ENCODE data around the gene C1orf35. TPM values are rescaled to one million over a fixed set of nuclear protein-coding genes. Genes with fewer than 3 reads are reported as not detected.

C1orf35 gene
- total RNA-seq, 2 donors from 2014 or later, result 17.6 to 19.4 TPM

DNA sequence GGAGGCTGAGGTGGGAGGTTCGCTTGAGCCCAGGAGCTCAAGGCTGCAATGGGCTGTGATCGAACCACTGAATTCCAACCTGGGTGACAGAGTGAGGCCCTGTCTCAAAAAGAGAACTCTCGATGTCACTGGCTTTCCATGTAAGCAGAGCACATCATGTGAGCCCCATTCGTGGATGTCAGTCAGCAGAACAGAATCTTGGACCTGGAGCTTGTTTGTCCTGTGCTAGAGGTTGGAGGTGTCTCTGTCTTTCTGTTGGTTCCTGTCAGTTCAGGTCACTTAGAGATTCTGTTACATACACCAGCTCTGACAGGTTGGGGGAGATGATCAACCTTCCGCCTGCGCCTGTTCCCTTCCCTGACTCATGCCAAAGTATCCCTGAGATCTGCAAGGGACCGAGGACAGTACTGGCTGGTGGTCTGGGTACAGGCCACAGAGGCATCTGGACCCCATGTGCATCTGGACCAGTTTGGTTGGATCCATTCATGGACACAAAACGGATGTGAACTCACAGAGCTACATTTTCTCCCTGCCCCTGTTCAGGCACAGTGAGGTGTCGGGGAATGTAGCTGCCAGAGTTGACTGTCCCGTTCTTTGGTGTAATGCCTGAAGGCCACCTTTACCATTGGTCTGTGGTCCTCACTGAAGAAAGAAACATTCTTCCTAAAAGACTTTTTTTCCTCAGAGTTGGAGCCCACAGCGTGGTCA is 10.6 kb downstream of the C1orf35 start:
- ATAC-seq (no peak), DNase-seq (ENCODE audit: low spot score in 2 of 2) (no peak)
- peak overlapping the region in 1 of 2 donors; percentile 85 for H3K27ac Mint-ChIP-seq
- peaks cover 34 to 58% of the 10 kb centered on the region in 2 donors for H3K36me3 Mint-ChIP-seq
- peaks cover 8 to 10% of the 10 kb centered on the region in 2 donors for H3K9me3 Mint-ChIP-seq

DNA sequence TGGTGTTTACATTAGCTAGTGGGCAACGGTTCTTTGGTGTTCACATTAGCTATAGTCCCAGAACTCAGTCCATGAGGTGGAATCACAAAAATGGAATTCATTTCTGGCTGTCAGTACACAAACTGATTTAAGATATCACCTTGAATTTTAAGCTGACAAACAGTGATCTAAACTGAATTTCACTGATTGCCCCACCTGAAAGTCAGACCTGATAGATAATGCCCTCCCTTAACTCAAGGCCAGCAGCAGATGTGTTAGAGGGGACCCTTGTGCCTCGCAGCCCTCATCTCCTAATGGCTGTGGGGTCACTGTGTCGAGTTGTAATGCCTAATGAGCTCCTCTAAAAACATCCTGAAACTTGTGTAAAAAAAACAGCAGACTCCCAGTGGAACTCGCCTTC is 12.0 kb downstream of the C1orf35 start:
- Mint-ChIP-seq H3K27ac (peak overlapping the region; percentile 71 to 85), H3K9me3 (peaks cover 8 to 10% of the 10 kb centered on the region in 2 donors), H3K36me3 (peaks cover 34 to 59% of the 10 kb centered on the region in 2 donors)
- DNase-seq (ENCODE audit: low spot score in 2 of 2) (peak in 1 of 2 donors; percentile 37), ATAC-seq (no peak)

DNA sequence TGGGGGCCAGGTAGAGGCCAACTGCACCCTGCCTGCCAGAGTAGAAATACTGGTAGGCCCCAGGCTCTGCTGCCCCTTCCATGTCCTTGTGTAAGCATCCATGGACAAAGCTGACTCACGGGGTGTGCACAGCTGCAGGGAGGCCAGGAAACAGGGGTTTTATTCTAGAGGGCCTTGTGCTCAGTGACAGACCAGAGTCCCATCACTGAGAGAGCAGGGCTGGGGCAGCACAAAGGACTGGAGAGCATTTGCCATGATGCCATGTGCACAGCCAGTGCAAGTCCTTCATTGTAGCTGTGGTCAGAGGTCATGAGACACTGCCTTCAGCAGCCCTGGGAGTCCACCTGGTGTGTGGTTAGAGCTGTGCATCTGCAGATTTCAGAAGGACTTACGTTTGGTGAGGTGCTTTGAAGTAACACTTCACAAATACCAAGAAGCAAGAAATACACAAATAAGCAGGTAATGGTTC is 12.5 kb downstream of the C1orf35 start:
- DNase-seq (ENCODE audit: low spot score in 2 of 2), result peak in 1 of 2 donors; percentile 40
- H3K27ac Mint-ChIP-seq, result peak overlapping the region; percentile 60 to 71
- peaks cover 8 to 10% of the 10 kb centered on the region in 2 donors for H3K9me3 Mint-ChIP-seq
- peak in 1 of 2 donors; percentile 32 for ATAC-seq
- peaks cover 32 to 54% of the 10 kb centered on the region in 2 donors for H3K36me3 Mint-ChIP-seq

DNA sequence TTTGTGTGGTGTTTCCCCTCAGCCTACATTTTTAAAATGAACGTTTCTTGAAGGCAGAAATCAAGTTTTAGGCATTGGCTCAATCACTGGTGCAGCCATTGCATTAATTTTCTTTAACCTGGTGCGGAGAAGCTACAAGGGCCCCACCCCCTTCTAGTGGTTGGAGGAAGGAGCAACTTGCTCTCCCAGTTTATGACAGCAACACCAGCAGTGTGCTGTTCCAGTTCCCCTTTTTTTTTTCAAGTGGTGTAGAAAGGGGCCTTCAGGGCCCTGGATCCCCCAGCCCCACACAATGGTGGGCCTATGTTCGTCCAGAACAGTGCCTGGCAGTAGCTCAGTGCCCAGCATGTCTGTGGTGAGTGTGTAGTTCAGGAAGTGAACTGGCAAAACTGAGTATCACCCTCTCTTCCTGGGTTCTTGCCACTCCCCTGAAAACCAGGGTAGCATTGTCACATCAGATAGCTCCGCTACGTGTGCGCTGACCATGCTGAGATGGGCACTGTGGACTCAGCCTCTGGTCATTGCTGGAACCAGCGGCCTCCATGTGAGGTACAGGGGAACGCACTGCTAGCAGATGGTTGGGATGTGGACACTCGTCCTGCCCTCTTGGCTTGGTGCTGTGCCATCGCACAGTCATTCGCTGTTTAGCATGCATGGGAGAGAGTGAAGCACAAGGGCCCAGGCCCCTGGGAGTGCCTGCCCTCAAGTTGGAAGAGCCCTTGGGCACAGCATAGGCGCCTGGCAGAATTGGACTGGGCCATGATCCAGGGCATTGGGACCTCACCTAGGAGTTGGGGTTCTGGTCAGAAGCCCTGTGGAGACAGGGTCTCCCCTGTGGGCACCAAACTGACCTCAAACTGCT is 13.4 kb downstream of the C1orf35 start:
- peak overlapping the region; percentile 71 to 96 for H3K27ac Mint-ChIP-seq
- H3K9me3 Mint-ChIP-seq, result peaks cover 4 to 6% of the 10 kb centered on the region in 2 donors
- ATAC-seq (no peak), DNase-seq (ENCODE audit: low spot score in 2 of 2) (peak in 1 of 2 donors; percentile 50)
- peaks cover 31 to 53% of the 10 kb centered on the region in 2 donors for H3K36me3 Mint-ChIP-seq

DNA sequence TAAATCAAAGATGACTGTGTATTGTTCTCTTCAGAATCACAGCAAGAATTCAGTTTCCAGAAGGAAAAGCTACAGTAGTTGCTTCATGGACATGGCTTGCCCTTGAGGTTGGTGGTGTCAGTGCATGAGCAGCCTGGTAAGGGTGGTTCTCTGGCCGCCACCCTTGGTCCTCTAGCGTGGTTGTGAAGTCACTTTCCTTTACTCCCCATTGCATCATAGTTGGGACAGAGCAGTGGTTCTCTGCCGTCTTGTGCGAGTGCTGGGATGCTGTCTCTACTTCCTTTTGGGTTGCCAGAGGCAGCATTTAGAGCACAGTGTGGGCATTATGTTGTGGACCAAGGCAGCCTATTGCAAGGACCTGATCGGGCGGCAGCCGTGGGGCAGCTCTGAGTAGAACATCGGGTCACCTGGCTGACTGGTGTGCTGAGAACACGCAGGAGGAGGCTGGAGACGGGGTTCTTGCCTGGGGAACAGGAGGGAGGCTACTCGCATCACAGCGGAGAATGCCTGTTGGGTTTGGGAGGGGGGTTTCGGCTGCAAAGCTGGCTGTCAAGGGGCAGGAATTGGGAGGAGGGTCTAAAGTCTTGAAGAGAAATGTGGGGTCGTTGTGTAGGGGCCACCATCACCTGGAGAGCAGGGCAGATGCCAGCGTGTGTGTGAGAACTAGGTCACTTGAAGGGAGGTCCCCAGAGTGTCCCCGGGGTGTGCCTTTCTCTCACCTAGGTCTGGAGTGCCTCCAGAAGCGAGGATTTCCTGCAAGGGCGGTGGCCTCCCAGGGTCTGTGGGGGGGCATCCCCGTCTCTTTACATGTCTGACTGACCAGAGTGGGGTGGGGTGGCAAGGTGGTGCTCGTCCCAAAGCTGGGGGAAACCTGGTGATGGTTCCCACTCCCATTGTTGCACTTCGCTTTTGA is 14.3 kb downstream of the C1orf35 start:
- Mint-ChIP-seq H3K9me3 (no peaks in the 10 kb centered on the region), H3K36me3 (peaks cover 32 to 54% of the 10 kb centered on the region in 2 donors), H3K27ac (peak overlapping the region; percentile 88 to 96)
- DNase-seq (ENCODE audit: low spot score in 2 of 2) (peak in 1 of 2 donors; percentile 50), ATAC-seq (no peak)

DNA sequence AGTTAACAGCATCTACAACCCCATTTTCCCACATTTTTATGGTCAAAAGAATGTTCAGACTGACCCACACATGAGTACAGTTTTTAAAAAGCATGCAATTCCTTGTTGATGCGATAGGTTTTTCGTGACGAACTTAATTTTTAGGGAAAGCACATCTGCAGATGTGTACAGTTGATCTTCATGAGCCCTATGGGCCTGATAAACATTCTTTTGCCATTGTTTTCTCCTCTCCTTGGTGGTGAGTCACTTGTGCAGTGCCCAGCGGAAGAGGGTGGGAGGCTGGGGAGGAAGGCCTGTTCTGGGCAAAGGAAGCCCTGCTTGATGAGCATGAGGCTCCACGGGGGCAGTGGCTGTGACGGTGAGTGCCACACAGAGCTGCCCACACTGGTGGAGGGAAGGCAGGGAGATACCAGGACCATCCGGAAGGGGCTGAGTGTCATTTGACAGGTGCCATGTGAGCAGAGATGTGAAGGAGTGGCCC is 15.3 kb downstream of the C1orf35 start:
- peak overlapping the region; percentile 88 to 96 for H3K27ac Mint-ChIP-seq
- H3K36me3 Mint-ChIP-seq, result peaks cover 39 to 58% of the 10 kb centered on the region in 2 donors
- ATAC-seq (peak in 1 of 2 donors; percentile 51), DNase-seq (ENCODE audit: low spot score in 2 of 2) (no peak)
- no peaks in the 10 kb centered on the region for H3K9me3 Mint-ChIP-seq

DNA sequence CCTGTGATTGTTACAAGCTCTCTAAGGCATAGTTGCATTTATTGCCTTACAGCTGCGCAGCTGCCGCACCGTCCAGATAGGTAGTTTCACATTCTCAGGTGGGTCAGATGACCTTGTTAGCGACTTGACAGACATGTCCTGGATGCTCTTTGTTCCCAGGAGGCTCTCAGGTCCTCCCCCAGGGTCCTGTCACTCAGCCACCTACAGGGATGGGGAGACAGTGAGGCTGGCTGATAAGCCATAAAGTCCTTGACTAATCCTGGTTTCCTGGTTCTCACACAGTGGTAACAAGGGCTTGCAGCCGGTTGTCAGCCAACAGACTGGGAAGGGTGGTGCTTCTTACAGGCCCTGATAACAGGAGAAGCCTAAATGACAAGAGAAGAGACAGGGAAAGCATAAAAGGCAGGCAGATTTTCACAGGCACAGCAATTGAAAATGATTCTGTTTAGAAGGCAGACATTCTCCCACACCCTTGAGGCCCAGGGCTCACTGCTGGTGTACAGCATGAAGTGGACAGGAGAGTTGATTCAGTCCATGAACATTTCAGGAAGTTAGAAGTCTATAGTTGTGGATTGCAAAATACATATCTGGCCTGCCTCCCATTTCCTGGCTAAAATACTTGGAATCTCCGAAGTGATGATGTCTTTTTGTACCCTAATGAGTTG is 17.7 kb downstream of the C1orf35 start:
- H3K36me3 Mint-ChIP-seq, result peaks cover 25 to 34% of the 10 kb centered on the region in 2 donors
- DNase-seq (ENCODE audit: low spot score in 2 of 2), result no peak
- H3K9me3 Mint-ChIP-seq, result no peaks in the 10 kb centered on the region
- no peak for ATAC-seq
- peak overlapping the region; percentile 86 to 97 for H3K27ac Mint-ChIP-seq

DNA sequence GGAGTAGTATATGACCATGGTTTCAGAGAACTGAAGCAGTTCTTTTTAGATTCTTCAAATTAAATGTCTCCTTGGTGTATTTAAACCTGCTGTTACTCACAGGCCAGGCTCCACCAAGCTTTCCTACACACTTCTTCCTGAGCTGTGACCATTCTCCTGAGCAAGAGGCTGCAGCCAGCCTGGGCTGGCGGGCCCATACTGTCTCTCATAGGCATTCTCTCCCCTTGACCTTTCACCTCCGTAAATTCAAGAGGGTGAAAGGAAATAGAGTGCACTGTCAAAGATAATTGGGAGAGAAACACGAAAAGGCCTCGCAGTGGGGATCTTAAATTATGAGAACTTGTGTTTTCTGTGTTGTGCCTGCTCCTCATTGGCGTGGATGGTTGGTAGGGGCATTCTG is 18.3 kb downstream of the C1orf35 start:
- Mint-ChIP-seq H3K27ac (peak overlapping the region; percentile 86 to 97), H3K9me3 (no peaks in the 10 kb centered on the region), H3K36me3 (peaks cover 25 to 31% of the 10 kb centered on the region in 2 donors)
- ATAC-seq (no peak), DNase-seq (ENCODE audit: low spot score in 2 of 2) (no peak)

DNA sequence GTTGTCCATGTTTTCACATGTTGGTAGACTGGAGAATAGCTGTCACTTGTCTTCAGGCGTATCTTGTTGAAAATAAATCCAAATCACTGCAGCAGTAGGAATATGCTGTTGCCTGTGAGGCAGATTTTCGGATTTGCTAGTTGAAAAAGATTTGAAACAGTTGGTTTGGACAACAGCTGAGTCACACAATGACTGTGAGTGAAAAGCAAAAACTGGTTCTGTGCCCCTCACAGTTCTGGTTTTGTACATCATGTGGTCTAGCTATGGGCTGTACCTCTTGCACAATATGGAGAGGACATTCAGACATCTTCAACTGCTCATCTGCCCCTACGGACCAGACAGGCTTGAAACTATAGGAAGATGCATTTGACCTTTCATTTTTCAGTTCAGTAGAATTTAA is 18.8 kb downstream of the C1orf35 start:
- peaks cover 25 to 31% of the 10 kb centered on the region in 2 donors for H3K36me3 Mint-ChIP-seq
- DNase-seq (ENCODE audit: low spot score in 2 of 2) (no peak), ATAC-seq (peak in 1 of 2 donors; percentile 28)
- no peaks in the 10 kb centered on the region for H3K9me3 Mint-ChIP-seq
- peak overlapping the region; percentile 97 to 99 for H3K27ac Mint-ChIP-seq

DNA sequence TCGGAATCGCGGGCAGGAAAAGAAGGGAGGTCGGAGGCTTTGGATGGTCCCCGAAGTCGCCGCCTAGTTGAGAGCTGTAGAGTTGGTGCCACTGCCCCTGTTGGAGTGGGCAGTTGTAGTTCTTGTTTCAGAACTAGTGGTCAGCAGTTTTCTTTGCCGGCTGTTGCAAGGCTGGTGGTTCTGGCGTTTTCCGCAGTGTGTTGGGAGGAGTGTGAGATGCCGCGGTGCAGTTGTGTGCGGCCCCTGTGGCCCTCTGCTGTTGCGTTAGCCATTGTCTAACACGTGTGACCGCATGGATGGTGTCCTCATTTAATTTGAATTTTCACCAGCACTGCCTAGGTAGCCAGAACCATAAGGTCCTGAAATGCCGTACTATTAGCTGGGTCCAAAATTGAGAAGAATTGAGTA is 19.2 kb downstream of the C1orf35 start:
- peak overlapping the region; percentile 97 to 99 for H3K27ac Mint-ChIP-seq
- no peaks in the 10 kb centered on the region for H3K9me3 Mint-ChIP-seq
- peaks cover 25 to 31% of the 10 kb centered on the region in 2 donors for H3K36me3 Mint-ChIP-seq
- no peak for ATAC-seq
- DNase-seq (ENCODE audit: low spot score in 2 of 2), result no peak

DNA sequence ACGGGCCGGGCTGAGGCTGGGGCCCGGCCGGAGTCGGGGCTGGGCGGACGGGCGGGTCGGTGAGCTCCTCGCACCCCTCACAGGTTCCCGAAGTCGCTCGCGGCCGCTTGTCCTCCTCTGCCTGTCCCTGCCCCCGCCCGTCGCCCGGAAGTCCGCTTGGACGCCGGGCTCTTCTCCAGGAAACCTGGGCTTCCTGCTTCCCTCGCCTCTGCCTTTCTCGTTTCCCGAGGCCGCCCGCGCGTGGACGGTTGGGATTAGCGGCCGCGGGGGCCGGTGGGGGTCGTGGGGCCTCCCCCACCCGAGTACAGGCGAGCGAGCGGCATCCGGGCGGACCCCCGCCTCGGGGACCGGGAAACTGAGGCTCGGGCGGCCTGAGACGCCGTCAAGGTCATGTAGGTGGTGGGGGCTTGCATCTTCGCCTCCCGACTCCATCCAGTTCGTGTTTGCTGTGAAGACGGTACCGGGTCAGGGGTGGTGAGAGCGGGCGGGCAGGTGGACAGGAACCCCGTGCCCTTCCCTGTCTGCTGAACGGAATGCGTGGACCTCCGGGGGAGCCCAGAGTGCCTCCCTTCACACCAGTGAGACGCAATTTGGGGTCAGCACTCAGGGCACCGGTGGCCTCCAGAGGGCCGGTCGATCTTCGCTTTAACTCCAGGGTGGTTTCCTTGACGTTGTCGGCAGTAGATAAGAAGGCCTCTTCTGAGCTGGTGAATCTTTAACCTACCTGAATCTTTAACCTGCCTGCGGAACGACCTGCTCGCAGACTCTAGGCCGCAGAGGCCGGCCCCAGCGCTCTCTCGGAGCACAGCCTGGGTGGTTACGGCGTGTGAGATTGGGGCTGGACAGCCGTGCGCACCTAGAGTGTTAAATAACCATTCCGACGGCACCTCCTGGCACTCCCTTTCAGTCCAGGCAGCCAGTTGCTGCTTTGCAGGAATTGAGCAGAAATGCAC is 19.9 kb downstream of the C1orf35 start:
- Mint-ChIP-seq H3K27ac (peak overlapping the region; percentile 97 to 99), H3K36me3 (peaks cover 25 to 31% of the 10 kb centered on the region in 2 donors), H3K9me3 (no peaks in the 10 kb centered on the region)
- peak; percentile 14 to 27 for ATAC-seq
- DNase-seq (ENCODE audit: low spot score in 2 of 2), result no peak

DNA sequence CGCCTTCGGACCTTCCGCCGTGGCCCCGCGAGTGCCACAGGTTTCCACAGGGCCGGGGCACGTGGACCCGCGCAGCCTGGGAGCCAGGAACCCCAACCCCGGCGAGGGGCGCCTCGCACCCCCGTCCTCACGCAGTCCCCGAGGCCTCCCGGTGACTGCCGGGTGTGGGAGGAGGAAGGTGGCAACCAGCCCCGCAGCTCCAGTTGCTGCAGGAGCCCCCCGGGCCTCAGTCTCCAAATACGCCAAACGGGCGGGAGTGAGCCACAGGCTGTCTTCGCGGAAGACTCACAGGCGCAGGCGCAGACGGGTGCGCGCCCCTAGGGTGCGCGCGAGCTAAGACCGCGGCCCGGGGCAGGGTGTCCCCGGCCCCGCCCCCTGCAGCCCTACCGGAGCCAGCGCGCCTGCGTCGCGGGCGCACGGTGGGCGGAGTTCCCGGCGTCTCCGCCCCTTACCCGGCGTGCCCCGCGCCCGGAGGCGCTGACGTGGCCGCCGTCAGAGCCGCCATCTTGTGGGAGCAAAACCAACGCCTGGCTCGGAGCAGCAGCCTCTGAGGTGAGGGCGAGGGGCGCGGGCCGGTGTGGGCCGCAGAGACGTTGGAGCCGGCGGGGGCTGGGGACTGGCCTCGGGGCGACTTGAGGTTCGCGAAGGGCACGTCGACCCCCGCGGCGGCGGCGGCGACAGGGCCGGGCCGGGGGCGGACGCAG is 20.8 kb downstream of the C1orf35 start, which contains the start of gene ARF1:
Gene ARF1, plus strand, starts transcription at position 495 of the 704 bp plus-strand sequence. CDS start 14,407 bp downstream, outside the sequence.
- peak within 1 kb of the TSS; percentile 97 to 99 for H3K27ac Mint-ChIP-seq
- peaks cover 24 to 25% of the 10 kb centered on the region in 2 donors for H3K36me3 Mint-ChIP-seq
- ATAC-seq (peak; percentile 83 to 87), DNase-seq (ENCODE audit: low spot score in 2 of 2) (peak; percentile 95)
- H3K9me3 Mint-ChIP-seq, result no peaks in the 10 kb centered on the region

DNA sequence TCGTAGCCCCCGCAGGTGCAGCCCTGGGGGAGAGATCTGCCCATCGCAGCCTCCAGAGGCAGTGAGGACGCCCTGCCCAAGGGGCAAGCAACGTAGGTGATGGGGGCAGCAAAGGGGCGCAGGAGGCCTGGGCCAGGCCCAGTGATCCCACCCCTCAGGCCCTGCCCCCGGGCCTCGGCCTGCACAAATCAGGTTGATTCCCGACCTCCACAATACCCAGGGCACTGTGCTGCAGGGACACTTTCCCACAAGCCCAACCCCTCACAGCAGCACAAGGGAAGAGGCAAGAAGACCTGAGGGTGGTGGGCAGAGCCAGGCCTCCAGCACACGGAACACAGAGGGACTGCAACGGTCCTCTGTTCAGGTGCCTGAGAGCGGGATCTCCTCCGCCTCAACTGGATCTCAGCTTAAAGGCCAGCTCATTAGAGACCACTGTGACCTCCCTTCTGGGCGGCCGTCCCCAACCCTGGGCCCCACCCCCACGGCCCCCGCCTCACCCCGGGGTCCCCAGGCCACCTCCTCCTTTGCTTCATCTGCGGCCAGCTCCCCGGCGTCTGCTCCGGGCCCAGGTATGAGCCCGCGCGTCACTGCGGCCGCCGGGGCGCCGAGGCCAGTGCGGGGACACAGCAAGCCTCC is 21.4 kb downstream of the C1orf35 start:
- peak overlapping the region; percentile 65 to 97 for H3K27ac Mint-ChIP-seq
- peaks cover 24 to 25% of the 10 kb centered on the region in 2 donors for H3K36me3 Mint-ChIP-seq
- H3K9me3 Mint-ChIP-seq, result no peaks in the 10 kb centered on the region
- DNase-seq (ENCODE audit: low spot score in 2 of 2) (no peak), ATAC-seq (peak; percentile 8 to 30)

All from activated naive CD4-positive, alpha-beta T cell treated with anti-CD3 and anti-CD28 coated beads, Interleukin-2, amount 50 U/mL, for 72 hours (primary cell).